Fibroblast of mammary gland (primary cell): ENCODE results near the gene RNF11.

Experiments used
- DNase-seq: peaks from one replicate; pipeline ENCODE4 v3.0.0-alpha.2; 2010; ENCODE audit warnings: low read depth
- H3K4me3 ChIP-seq: 2 replicates; pipeline ENCODE4 v1.5.1; 2011; ENCODE audit warnings: low read depth, mild to moderate bottlenecking, low read length, moderate library complexity; ENCODE audit not compliant: control insufficient read depth
- TF ChIP-seq, protein P1 (sequence below): conservative IDR thresholded peaks from 2 replicates; pipeline ENCODE4 v1.5.1; 2011; ENCODE audit warnings: low read depth, low read length, inconsistent platforms; ENCODE audit not compliant: control insufficient read depth, insufficient read depth

The RNF11 gene, protein sequence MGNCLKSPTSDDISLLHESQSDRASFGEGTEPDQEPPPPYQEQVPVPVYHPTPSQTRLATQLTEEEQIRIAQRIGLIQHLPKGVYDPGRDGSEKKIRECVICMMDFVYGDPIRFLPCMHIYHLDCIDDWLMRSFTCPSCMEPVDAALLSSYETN

GRCh38 chr1:51235673-51236530 lies at the start of gene RNF11:
TSS of gene RNF11 (plus strand) at chr1:51236273. CDS start at chr1:51236757, 484 bp downstream.
- TF ChIP-seq, protein P1, sequence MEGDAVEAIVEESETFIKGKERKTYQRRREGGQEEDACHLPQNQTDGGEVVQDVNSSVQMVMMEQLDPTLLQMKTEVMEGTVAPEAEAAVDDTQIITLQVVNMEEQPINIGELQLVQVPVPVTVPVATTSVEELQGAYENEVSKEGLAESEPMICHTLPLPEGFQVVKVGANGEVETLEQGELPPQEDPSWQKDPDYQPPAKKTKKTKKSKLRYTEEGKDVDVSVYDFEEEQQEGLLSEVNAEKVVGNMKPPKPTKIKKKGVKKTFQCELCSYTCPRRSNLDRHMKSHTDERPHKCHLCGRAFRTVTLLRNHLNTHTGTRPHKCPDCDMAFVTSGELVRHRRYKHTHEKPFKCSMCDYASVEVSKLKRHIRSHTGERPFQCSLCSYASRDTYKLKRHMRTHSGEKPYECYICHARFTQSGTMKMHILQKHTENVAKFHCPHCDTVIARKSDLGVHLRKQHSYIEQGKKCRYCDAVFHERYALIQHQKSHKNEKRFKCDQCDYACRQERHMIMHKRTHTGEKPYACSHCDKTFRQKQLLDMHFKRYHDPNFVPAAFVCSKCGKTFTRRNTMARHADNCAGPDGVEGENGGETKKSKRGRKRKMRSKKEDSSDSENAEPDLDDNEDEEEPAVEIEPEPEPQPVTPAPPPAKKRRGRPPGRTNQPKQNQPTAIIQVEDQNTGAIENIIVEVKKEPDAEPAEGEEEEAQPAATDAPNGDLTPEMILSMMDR: no peak
- peak; percentile 82 for DNase-seq
- peak within 1 kb of the TSS; percentile 94 for H3K4me3 ChIP-seq

GRCh38 chr1:51188230-51188629 lies 47.8 kb upstream of the RNF11 start:
- DNase-seq: no peak
- TF ChIP-seq, protein P1: no peak
- H3K4me3 ChIP-seq: no peak overlapping the region

- H3K4me3 ChIP-seq: no peak overlapping the region
- TF ChIP-seq, protein P1: peak; percentile 98
- DNase-seq: peak; percentile 81
Observed at GRCh38 chr1:51189421-51190073, 46.5 kb upstream of the RNF11 start.

DNA sequence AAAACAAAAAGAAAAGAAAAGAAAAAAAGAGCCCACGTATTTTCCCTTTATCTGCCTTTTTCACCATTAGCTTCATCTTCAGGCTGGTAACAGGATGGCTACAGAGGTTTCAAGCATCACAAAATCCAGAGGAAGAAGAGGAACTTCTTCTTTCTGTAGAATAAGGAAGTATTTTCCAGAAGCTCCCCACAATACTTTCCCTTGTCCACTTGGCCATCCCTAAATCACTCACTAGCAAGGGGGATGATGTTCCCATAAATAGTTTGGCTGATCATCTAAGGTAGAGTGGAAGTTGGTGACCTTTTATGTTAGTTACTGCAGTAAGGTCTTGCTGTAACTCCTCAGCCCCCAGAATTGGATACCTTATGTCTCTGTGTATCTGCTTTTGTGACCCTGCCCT lies 45.1 kb upstream of the RNF11 start:
- no peak overlapping the region for H3K4me3 ChIP-seq
- no peak for DNase-seq
- TF ChIP-seq, protein P1: no peak

GRCh38 chr1:51192213-51192843 lies 43.7 kb upstream of the RNF11 start:
- DNase-seq: peak; percentile 82
- TF ChIP-seq, protein P1: peak; percentile 84
- H3K4me3 ChIP-seq: no peak overlapping the region

DNA sequence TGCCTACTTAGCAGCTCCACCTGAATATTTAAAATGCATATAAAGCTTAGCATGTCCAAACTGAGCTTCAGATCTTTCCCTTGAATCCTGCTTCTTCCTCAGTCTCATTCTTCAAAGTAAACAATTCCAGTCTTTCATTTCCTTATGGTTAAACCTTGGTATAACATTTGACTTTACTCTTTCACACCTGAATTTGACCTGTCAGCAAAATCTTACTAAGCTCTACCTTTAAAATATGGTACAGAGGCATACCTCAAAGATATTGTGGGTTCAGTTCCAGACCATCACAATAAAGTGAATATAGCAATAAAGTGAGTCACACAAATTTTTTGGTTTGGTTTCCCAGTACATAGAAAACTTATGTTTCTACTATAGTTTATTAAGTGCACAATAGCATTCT lies 42.5 kb upstream of the RNF11 start:
- no peak for DNase-seq
- no peak overlapping the region for H3K4me3 ChIP-seq
- TF ChIP-seq, protein P1: no peak
